Omental fat pad (tissue), 4 donors: ENCODE measurements around the gene GCK. TPM values are rescaled to one million over a fixed set of nuclear protein-coding genes. Genes with fewer than 3 reads are reported as not detected.
A peak's percentile ranks its signal among the peaks of the same experiment; 100 is the strongest.
"Not testable (repeated sequence)": the region's sequence is repeated elsewhere in the genome, so short reads cannot be mapped to it uniquely, and the experiment has no call there.

Source experiments
- ATAC-seq: fragments of 150-250 bp; one replicate; pipeline ENCODE4 v1.9.1; 2016; ENCODE audit warnings: mild to moderate bottlenecking, moderate library complexity; ENCODE audit not compliant: low FRiP score
- DNase-seq: peaks from one replicate; pipeline ENCODE4 v3.0.0-alpha.2; 2019; ENCODE audit warnings: low spot score
- CTCF ChIP-seq, 3 donors: fragments of 450-650 bp; IDR thresholded peaks; one replicate each; pipeline ENCODE4 v1.5.1; 2016 to 2017; ENCODE audit warnings: antibody characterized with exemption in 3 of 3, mild to moderate bottlenecking in 3 of 3, moderate library complexity in 2 of 3
- total RNA-seq, 4 donors: library from RNA; depleted of rRNA; stranded (reverse); fragments of >200 nt; gene quantifications; one replicate each; pipeline ENCODE4 v1.1.0, GENCODE V29; 2016

Gene GCK
- total RNA-seq, 4 donors from 2014 or later, result 0.38 to 3.9 (median 1.1) TPM

GRCh38 chr7:44208085-44208484 lies 18.8 kb upstream of the GCK start:
- no peak for TF ChIP-seq CTCF (IDR thresholded peaks at IDR 0.05)
- no peak for ATAC-seq
- no peak for DNase-seq

DNA sequence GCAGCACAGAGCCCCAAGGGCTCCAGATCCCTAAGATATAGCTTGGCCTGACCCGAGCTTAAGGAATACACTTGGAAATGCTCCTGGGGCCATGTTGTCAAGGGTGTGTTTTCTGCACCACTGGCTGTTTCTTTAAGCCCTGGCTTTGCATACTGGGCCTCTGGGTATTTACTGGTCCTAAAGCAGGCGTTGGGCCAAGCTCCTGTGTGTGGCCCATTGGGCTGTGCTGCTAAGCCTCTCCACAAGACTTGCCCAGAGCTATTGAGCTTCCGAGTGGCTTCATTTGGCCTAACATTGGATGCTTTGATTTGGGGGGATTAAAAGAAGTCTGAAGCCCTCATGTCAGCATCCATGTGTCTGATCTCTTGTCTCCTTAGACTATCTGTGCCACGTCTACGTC lies 16.8 kb upstream of the GCK start:
- ATAC-seq (no peak), DNase-seq (no peak)
- TF ChIP-seq CTCF (IDR thresholded peaks at IDR 0.05), result no peak

GRCh38 chr7:44201813-44202212 lies 12.6 kb upstream of the GCK start:
- DNase-seq, result no peak
- TF ChIP-seq CTCF (IDR thresholded peaks at IDR 0.05), result no peak
- ATAC-seq, result no peak

DNA sequence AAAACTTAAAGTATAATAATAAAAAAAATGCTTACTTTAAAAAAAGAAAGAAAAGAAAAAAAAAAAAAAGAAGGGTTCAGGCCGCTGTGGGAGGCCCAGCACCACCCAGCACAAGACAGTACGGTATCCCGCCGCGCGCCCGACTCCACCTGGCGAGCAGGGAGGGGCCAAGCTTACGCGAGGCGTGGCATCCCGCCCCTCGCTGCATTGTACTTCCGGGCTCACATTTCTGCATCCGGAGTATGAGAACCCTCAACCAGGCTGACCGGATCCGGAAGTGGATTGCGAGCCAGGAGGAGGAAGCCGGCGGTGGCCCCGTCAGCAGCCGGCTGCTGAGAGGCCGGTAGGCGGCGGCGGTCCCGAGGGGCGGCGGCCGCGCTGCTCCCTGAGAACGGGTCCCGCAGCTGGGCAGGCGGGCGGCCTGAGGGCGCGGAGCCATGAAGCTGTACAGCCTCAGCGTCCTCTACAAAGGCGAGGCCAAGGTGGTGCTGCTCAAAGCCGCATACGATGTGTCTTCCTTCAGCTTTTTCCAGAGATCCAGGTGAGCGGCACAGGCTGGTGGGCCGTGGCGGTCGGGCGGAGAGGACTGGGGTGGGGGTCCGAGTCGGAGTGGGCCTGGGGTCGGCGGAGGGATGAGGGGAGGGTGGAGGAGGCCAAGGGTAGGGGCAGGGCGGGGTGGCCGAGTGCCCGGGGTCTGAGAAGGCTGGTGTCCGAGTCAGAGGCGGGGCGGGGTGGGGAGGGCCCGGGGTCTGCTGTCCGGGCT lies 11.6 kb upstream of the GCK start, which contains the start of gene YKT6:
Gene YKT6 (plus strand): TSS at position 280 of the 763 bp plus-strand sequence. CDS start 158 bp downstream, at position 438.
- TF ChIP-seq CTCF (IDR thresholded peaks at IDR 0.05), result peak in 2 of 3 donors; percentile 28 to 48
- DNase-seq (peak; percentile 74), ATAC-seq (peak; percentile 98)

DNA sequence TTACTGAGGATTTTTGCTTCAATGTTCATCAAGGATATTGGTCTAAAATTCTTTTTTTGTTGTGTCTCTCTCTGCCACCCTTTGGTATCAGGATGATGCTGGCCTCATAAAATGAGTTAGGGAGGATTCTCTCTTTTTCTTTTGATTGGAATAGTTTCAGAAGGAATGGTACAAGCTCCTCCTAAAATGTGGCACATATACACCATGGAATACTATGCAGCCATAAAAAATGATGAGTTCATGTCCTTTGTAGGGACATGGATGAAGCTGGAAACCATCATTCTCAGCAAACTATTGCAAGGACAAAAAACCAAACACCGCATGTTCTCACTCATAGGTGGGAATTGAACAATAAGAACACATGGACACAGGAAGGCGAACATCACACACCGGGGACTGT lies 10.9 kb upstream of the GCK start:
- DNase-seq, ATAC-seq: not testable (repeated sequence)

GRCh38 chr7:44197474-44197873 lies 8.2 kb upstream of the GCK start:
- ATAC-seq, result no peak
- TF ChIP-seq CTCF (IDR thresholded peaks at IDR 0.05), result no peak
- DNase-seq, result no peak

DNA sequence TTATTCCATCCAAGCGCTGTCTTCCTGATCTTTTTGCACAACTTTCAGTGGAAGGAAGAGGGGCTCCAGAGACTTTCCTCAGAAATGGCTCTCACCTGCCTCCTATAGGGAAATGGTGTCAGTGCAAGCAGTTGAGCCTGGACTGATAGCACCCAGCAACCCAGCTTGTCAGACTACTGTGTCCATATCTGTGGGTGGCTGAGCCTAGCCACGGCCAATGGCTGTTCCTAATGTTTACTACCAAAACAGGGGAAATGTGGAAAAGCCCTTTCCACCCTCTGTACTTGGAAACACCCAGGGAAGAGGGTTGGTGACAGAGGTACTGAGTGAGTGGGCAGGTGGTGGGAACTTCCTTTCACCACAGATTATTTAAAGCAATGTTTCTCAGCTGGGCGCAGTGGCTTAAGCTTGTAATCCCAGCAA lies 7.2 kb upstream of the GCK start:
- ATAC-seq (peak; percentile 49), DNase-seq (no peak)

More for the DNA sequence above, 7.2 kb upstream of the GCK start:
- no peak for TF ChIP-seq CTCF (IDR thresholded peaks at IDR 0.05)
